ENCODE measurements around the gene KBTBD4. TPM values are rescaled to one million over a fixed set of nuclear protein-coding genes. Genes with fewer than 3 reads are reported as not detected.

Gene KBTBD4
- polyA plus RNA-seq, 1 donor from 2014 or later, result 79.5 TPM

- Histone ChIP-seq H4K20me1 (ENCODE audit: insufficient read depth) (no peaks in the 10 kb centered on the region), H3K79me2 (replicated peaks; ENCODE audit: insufficient read depth, low read length) (no peaks in the 10 kb centered on the region), H3K9me2 (ENCODE audit: insufficient read depth, low read length) (no peaks in the 10 kb centered on the region), H2AFZ (ENCODE audit: low read depth, low read length) (no peak overlapping the region), H3F3A (ENCODE audit: insufficient read depth, low read length, poor library complexity, severe bottlenecking) (no peaks in the 10 kb centered on the region), H3K27ac (ENCODE audit: low read length) (no peak overlapping the region), H3K9me3 (ENCODE audit: low read length) (no peaks in the 10 kb centered on the region), H3K9ac (ENCODE audit: low read length) (no peak overlapping the region), H3K27me3 (ENCODE audit: insufficient read depth, low read depth, low read length) (no peaks in the 10 kb centered on the region), H3K4me3 (ENCODE audit: low read length) (no peak overlapping the region), H3K36me3 (ENCODE audit: insufficient read depth, low read length) (no peaks in the 10 kb centered on the region), H3K4me2 (ENCODE audit: low read length) (no peak overlapping the region)
- TF ChIP-seq SMC3 (conservative IDR thresholded peaks at IDR 0.05; ENCODE audit: poor library complexity) (no peak), TAF1 (IDR thresholded peaks at IDR 0.05; ENCODE audit: low read depth) (no peak)
- TF ChIP-seq, protein P1, sequence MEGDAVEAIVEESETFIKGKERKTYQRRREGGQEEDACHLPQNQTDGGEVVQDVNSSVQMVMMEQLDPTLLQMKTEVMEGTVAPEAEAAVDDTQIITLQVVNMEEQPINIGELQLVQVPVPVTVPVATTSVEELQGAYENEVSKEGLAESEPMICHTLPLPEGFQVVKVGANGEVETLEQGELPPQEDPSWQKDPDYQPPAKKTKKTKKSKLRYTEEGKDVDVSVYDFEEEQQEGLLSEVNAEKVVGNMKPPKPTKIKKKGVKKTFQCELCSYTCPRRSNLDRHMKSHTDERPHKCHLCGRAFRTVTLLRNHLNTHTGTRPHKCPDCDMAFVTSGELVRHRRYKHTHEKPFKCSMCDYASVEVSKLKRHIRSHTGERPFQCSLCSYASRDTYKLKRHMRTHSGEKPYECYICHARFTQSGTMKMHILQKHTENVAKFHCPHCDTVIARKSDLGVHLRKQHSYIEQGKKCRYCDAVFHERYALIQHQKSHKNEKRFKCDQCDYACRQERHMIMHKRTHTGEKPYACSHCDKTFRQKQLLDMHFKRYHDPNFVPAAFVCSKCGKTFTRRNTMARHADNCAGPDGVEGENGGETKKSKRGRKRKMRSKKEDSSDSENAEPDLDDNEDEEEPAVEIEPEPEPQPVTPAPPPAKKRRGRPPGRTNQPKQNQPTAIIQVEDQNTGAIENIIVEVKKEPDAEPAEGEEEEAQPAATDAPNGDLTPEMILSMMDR (IDR thresholded peaks at IDR 0.05; ENCODE audit: poor library complexity, severe bottlenecking), result no peak
Measured at GRCh38 chr11:47587723-47588326, 9.1 kb upstream of the KBTBD4 start.

- no peak for TF ChIP-seq RAD21 (conservative IDR thresholded peaks at IDR 0.05)
- TF ChIP-seq, protein P1 (IDR thresholded peaks at IDR 0.05; ENCODE audit: poor library complexity, severe bottlenecking), result no peak
- TF ChIP-seq EZH2 (IDR thresholded peaks at IDR 0.05; ENCODE audit: borderline replicate concordance, insufficient read depth, low read length, poor library complexity, severe bottlenecking), result no peak
- H3K27ac ChIP-seq (ENCODE audit: low read length), result no peak overlapping the region
- no peaks in the 10 kb centered on the region for H3K27me3 ChIP-seq (ENCODE audit: insufficient read depth, low read depth, low read length)
- H3K9me2 ChIP-seq (ENCODE audit: insufficient read depth, low read length), result no peaks in the 10 kb centered on the region
- no peak overlapping the region for H2AFZ ChIP-seq (ENCODE audit: low read depth, low read length)
- no peaks in the 10 kb centered on the region for H3K79me2 ChIP-seq (replicated peaks; ENCODE audit: insufficient read depth, low read length)
- no peaks in the 10 kb centered on the region for H3K36me3 ChIP-seq (ENCODE audit: insufficient read depth, low read length)
- no peak overlapping the region for H3K4me2 ChIP-seq (ENCODE audit: low read length)
- H3K4me3 ChIP-seq (ENCODE audit: low read length), result no peak overlapping the region
- no peak overlapping the region for H3K9ac ChIP-seq (ENCODE audit: low read length)
- no peaks in the 10 kb centered on the region for H4K20me1 ChIP-seq (ENCODE audit: insufficient read depth)
- no peaks in the 10 kb centered on the region for H3K9me3 ChIP-seq (ENCODE audit: low read length)
- no peaks in the 10 kb centered on the region for H3F3A ChIP-seq (ENCODE audit: insufficient read depth, low read length, poor library complexity, severe bottlenecking)
Measured at GRCh38 chr11:47587039-47587716, 8.4 kb upstream of the KBTBD4 start.

- H3K27me3 ChIP-seq (ENCODE audit: insufficient read depth, low read depth, low read length), result no peaks in the 10 kb centered on the region
- TF ChIP-seq EP300 (conservative IDR thresholded peaks at IDR 0.05; ENCODE audit: poor library complexity, severe bottlenecking), result no peak
- no peak for TF ChIP-seq SMC3 (conservative IDR thresholded peaks at IDR 0.05; ENCODE audit: poor library complexity)
- TF ChIP-seq, protein P1 (IDR thresholded peaks at IDR 0.05; ENCODE audit: poor library complexity, severe bottlenecking), result no peak
- TF ChIP-seq MXI1 (conservative IDR thresholded peaks at IDR 0.05; ENCODE audit: poor library complexity, severe bottlenecking), result no peak
- TF ChIP-seq EZH2 (IDR thresholded peaks at IDR 0.05; ENCODE audit: borderline replicate concordance, insufficient read depth, low read length, poor library complexity, severe bottlenecking), result no peak
- TF ChIP-seq REST (IDR thresholded peaks at IDR 0.05; ENCODE audit: borderline replicate concordance), result no peak
- TF ChIP-seq TAF1 (IDR thresholded peaks at IDR 0.05; ENCODE audit: low read depth), result no peak
- TF ChIP-seq RAD21 (conservative IDR thresholded peaks at IDR 0.05), result no peak
- no peak for TF ChIP-seq POLR2AphosphoS5 (IDR thresholded peaks at IDR 0.05)
- no peaks in the 10 kb centered on the region for H4K20me1 ChIP-seq (ENCODE audit: insufficient read depth)
- no peaks in the 10 kb centered on the region for H3K9me2 ChIP-seq (ENCODE audit: insufficient read depth, low read length)
- H3K9me3 ChIP-seq (ENCODE audit: low read length), result no peaks in the 10 kb centered on the region
- H3K9ac ChIP-seq (ENCODE audit: low read length), result no peak within 1 kb of the TSS
- H3K4me3 ChIP-seq (ENCODE audit: low read length), result no peak within 1 kb of the TSS
- H3K79me2 ChIP-seq (replicated peaks; ENCODE audit: insufficient read depth, low read length), result no peaks in the 10 kb centered on the region
- no peak within 1 kb of the TSS for H2AFZ ChIP-seq (ENCODE audit: low read depth, low read length)
- no peak within 1 kb of the TSS for H3K27ac ChIP-seq (ENCODE audit: low read length)
- H3K36me3 ChIP-seq (ENCODE audit: insufficient read depth, low read length), result no peaks in the 10 kb centered on the region
- no peaks in the 10 kb centered on the region for H3F3A ChIP-seq (ENCODE audit: insufficient read depth, low read length, poor library complexity, severe bottlenecking)
- H3K4me2 ChIP-seq (ENCODE audit: low read length), result no peak within 1 kb of the TSS
Measured at GRCh38 chr11:47586098-47586855, 7.5 kb upstream of the KBTBD4 start, which contains the start of gene FAM180B. FAM180B (plus strand) TSS chr11:47586678; CDS start chr11:47586769, 91 bp downstream.
